Parathyroid adenoma (tissue), 2 donors: ENCODE measurements around the gene LEMD1.
"Not testable (repeated sequence)": the region's sequence is repeated elsewhere in the genome, so short reads cannot be mapped to it uniquely, and the experiment has no call there.

Source experiments
- H2AFZ ChIP-seq: fragments of 300-600 bp; sonication (generic); one replicate; pipeline ENCODE4 v1.7.0; 2017; ENCODE audit warnings: antibody characterized with exemption, mild to moderate bottlenecking
- H3K27ac ChIP-seq: fragments of 300-600 bp; sonication (generic); one replicate; pipeline ENCODE4 v1.7.0; 2017
- H3K27me3 ChIP-seq: fragments of 300-600 bp; sonication (generic); one replicate; pipeline ENCODE4 v1.7.0; 2017; ENCODE audit warnings: low read length; ENCODE audit not compliant: control insufficient read depth, insufficient read depth
- H3K36me3 ChIP-seq: fragments of 300-600 bp; sonication (generic); one replicate; pipeline ENCODE4 v1.7.0; 2017; ENCODE audit warnings: low read length; ENCODE audit not compliant: control insufficient read depth, insufficient read depth
- H3K4me1 ChIP-seq: fragments of 300-600 bp; sonication (generic); one replicate; pipeline ENCODE4 v1.7.0; 2017; ENCODE audit warnings: control low read depth
- H3K4me2 ChIP-seq: fragments of 300-600 bp; sonication (generic); one replicate; pipeline ENCODE4 v1.7.0; 2017; ENCODE audit warnings: low read length
- H3K4me3 ChIP-seq: fragments of 300-600 bp; sonication (generic); one replicate; pipeline ENCODE4 v1.7.0; 2017; ENCODE audit warnings: low read depth, low read length
- H3K79me2 ChIP-seq: fragments of 300-600 bp; sonication (generic); one replicate; pipeline ENCODE4 v1.7.0; 2017; ENCODE audit warnings: control low read depth
- H3K9ac ChIP-seq: fragments of 300-600 bp; sonication (generic); one replicate; pipeline ENCODE4 v1.7.0; 2017; ENCODE audit warnings: mild to moderate bottlenecking
- H3K9me3 ChIP-seq: fragments of 300-600 bp; sonication (generic); one replicate; pipeline ENCODE4 v1.7.0; 2017; ENCODE audit warnings: low read length; ENCODE audit not compliant: control insufficient read depth
- TF ChIP-seq, protein P1 (sequence below): fragments of 300-600 bp; sonication (generic); IDR thresholded peaks from one replicate; pipeline ENCODE4 v1.7.0; 2017; ENCODE audit warnings: antibody characterized with exemption, mild to moderate bottlenecking
- donor health status: primary hyperparathyroidism.

Gene LEMD1

DNA sequence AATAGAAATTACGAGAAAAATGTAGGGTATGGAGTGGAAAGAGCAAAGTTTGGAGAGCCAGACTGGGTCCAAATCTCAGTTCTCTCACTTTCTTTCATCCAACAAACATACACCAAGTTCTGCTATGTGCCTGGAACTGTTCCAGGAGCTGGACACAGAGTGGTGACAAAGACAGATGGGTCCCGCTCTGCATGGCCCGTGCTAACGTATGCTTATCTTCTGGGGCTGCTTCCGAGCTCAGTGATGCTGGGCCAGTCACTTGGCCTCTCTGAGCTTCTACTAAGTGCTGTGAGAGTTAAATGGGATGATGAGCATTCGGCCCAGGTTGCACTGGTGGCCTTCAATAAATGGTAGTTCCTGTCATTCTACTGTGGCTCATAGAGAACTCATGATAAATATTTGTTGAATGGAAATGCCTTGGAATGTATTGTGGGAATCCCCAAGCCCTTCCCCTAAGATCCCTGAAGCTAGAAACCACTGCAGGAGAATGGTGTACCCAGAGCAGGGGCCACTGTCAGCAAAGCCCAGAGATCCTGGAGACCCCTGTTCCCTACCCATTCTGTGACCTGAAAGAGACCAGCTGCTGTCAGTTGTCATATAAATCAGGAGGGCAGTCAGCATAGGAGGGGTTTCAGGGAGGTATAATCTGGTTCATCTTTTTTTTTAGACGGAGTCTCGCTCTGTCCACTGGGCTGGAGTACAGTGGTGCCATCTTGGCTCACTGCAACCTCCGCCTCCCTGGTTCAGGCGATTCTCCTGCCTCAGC is 3.8 kb downstream of the LEMD1 start:
- TF ChIP-seq, protein P1, sequence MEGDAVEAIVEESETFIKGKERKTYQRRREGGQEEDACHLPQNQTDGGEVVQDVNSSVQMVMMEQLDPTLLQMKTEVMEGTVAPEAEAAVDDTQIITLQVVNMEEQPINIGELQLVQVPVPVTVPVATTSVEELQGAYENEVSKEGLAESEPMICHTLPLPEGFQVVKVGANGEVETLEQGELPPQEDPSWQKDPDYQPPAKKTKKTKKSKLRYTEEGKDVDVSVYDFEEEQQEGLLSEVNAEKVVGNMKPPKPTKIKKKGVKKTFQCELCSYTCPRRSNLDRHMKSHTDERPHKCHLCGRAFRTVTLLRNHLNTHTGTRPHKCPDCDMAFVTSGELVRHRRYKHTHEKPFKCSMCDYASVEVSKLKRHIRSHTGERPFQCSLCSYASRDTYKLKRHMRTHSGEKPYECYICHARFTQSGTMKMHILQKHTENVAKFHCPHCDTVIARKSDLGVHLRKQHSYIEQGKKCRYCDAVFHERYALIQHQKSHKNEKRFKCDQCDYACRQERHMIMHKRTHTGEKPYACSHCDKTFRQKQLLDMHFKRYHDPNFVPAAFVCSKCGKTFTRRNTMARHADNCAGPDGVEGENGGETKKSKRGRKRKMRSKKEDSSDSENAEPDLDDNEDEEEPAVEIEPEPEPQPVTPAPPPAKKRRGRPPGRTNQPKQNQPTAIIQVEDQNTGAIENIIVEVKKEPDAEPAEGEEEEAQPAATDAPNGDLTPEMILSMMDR: no peak

GRCh38 chr1:205416322-205416721 is 5.5 kb downstream of the LEMD1 start:
- H2AFZ ChIP-seq: no peak overlapping the region
- H3K4me1 ChIP-seq: no peaks in the 10 kb centered on the region
- H3K4me2 ChIP-seq: no peak overlapping the region
- no peaks in the 10 kb centered on the region for H3K36me3 ChIP-seq
- no peaks in the 10 kb centered on the region for H3K79me2 ChIP-seq
- H3K27me3 ChIP-seq: no peaks in the 10 kb centered on the region
- no peak overlapping the region for H3K9ac ChIP-seq
- no peak overlapping the region for H3K27ac ChIP-seq
- TF ChIP-seq, protein P1: no peak
- H3K4me3 ChIP-seq: no peak overlapping the region
- no peaks in the 10 kb centered on the region for H3K9me3 ChIP-seq

More for the DNA sequence above, 3.8 kb downstream of the LEMD1 start:
- Histone ChIP-seq H3K4me1 (no peaks in the 10 kb centered on the region), H3K9me3 (no peaks in the 10 kb centered on the region), H3K4me3 (no peak overlapping the region), H2AFZ (no peak overlapping the region), H3K27ac (no peak overlapping the region), H3K9ac (no peak overlapping the region), H3K27me3 (no peaks in the 10 kb centered on the region), H3K4me2 (no peak overlapping the region), H3K36me3 (no peaks in the 10 kb centered on the region), H3K79me2 (no peaks in the 10 kb centered on the region)

- H3K4me1 ChIP-seq: no peaks in the 10 kb centered on the region
- H3K4me3 ChIP-seq: no peak overlapping the region
- no peaks in the 10 kb centered on the region for H3K36me3 ChIP-seq
- H3K79me2 ChIP-seq: no peaks in the 10 kb centered on the region
- no peak overlapping the region for H3K9ac ChIP-seq
- TF ChIP-seq, protein P1: no peak
- H3K4me2 ChIP-seq: no peak overlapping the region
- H3K27ac ChIP-seq: no peak overlapping the region
- H3K27me3 ChIP-seq: no peaks in the 10 kb centered on the region
- no peak overlapping the region for H2AFZ ChIP-seq
- no peaks in the 10 kb centered on the region for H3K9me3 ChIP-seq
Measured at GRCh38 chr1:205410581-205411298, 11.1 kb downstream of the LEMD1 start.

- no peaks in the 10 kb centered on the region for H3K9me3 ChIP-seq
Measured at GRCh38 chr1:205407970-205408369, 13.9 kb downstream of the LEMD1 start.

DNA sequence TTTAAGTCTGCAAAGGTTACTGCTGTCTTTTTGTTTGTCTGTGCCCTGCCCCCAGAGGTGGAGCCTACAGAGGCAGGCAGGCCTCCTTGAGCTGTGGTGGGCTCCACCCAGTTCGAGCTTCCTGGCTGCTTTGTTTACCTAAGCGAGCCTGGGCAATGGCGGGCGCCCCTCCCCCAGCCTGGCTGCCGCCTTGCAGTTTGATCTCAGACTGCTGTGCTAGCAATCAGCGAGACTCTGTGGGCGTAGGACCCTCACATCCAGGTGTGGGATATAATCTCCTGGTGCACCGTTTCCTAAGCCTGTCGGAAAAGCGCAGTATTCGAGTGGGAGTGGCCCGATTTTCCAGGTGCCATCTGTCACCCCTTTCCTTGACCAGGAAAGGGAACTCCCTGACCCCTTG is 15.6 kb downstream of the LEMD1 start:
- not testable (repeated sequence) for H2AFZ ChIP-seq, H3K27ac ChIP-seq, H3K36me3 ChIP-seq, H3K79me2 ChIP-seq, H3K4me2 ChIP-seq, H3K27me3 ChIP-seq, H3K9me3 ChIP-seq, H3K4me3 ChIP-seq, H3K4me1 ChIP-seq, H3K9ac ChIP-seq

More at GRCh38 chr1:205407970-205408369, 13.9 kb downstream of the LEMD1 start:
- TF ChIP-seq, protein P1: no peak
- H2AFZ ChIP-seq: no peak overlapping the region
- H3K4me1 ChIP-seq: no peaks in the 10 kb centered on the region
- H3K27me3 ChIP-seq: no peaks in the 10 kb centered on the region
- H3K27ac ChIP-seq: no peak overlapping the region
- H3K9ac ChIP-seq: no peak overlapping the region
- no peaks in the 10 kb centered on the region for H3K79me2 ChIP-seq
- H3K36me3 ChIP-seq: no peaks in the 10 kb centered on the region
- H3K4me2 ChIP-seq: no peak overlapping the region
- H3K4me3 ChIP-seq: no peak overlapping the region

DNA sequence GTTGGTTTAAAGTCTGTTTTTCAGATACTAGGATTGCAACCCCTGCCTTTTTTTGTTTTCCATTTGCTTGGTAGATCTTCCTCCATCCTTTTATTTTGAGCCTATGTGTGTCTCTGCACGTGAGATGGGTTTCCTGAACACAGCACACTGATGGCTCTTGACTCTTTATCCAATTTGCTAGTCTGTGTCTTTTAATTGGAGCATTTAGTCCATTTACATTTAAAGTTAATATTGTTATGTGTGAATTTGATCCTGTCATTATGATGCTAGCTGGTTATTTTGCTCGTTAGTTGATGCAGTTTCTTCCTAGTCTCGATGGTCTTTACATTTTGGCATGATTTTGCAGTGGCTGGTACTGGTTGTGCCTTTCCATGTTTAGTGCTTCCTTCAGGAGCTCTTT is 17.4 kb downstream of the LEMD1 start:
- not testable (repeated sequence) for H3K36me3 ChIP-seq, H3K4me2 ChIP-seq, H3K79me2 ChIP-seq, H3K9me3 ChIP-seq, H3K27me3 ChIP-seq, H2AFZ ChIP-seq, H3K27ac ChIP-seq, H3K9ac ChIP-seq, H3K4me1 ChIP-seq, H3K4me3 ChIP-seq
